ENCODE results near the gene ATF6. TPM values are rescaled to one million over a fixed set of nuclear protein-coding genes. Genes with fewer than 3 reads are reported as not detected.
"Not testable (repeated sequence)": the region's sequence is repeated elsewhere in the genome, so short reads cannot be mapped to it uniquely, and the experiment has no call there.

Gene ATF6
- total RNA-seq, 1 donor from 2014 or later, result 51.0 TPM

DNA sequence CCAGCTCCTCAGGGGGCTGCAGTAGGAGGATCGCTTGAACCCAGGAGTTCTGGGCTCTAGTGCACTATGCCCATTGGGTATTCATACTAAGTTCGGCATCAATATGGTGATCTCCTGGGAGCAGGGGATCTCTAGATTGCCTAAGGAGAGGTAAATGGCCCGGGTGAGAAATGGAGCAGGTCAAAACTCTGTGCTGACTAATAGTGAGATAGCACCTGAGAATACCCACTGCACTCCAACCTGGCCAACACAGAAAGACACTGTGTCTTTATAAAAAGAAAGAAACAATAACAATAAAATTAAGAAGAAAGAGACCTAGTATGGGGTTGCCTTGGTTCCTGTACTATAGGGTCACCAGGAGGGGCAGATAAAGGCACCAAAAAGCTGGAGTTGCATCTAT is 30.3 kb upstream of the ATF6 start:
- DNase-seq (ENCODE audit: low read depth, low spot score), result no peak

- DNase-seq (ENCODE audit: low read depth, low spot score), result no peak
Measured at GRCh38 chr1:161736335-161736969, 29.7 kb upstream of the ATF6 start.

DNA sequence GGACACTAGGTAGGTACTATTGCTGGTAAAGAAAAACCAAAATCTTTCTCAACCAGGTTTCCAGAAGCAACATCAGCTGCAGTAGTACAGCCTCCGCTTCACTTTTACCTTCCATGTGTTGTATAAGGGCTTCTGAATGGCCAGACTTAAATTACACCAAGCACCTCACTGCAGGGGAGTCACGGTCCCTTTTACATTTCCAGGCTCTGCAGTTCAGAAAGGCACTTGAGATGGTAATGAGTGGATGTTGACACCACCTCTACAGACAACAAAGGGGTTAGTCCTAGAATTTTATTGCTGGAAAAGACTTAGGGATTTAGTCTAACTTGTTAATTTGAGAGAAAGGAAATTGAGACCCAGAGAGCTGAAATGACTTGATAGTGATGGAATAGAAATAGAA is 28.5 kb upstream of the ATF6 start:
- no peak for DNase-seq (ENCODE audit: low read depth, low spot score)

DNA sequence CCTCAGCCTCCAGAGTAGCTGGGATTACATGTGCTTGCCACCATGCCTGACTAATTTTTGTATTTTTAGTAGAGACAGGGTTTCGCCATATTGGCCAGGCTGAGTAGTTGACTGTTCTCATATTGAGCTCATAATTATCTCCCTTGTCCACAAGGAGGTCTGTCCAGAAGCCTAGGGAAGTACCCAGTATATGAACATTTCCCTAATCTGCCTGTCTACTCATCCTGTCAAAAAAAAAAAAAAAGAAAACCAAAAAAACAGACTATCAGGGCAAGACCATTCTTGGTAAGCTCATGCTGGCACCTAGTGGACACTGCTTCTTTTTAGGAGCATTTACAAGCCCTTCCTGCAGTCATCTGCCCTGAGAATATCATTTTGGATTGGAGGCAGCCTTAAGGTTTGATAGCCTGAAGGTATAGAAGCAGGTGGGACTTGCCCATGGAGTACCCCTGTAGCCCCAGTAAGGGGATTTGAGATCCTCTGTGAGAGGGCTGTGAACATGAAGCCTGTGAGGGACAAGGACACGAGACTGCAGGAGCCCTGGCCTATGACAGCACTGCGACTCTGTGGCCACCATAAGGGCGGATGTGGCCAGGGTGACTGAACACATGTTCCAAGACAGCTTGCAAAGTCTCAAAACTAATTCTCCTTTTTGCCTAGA is 27.4 kb upstream of the ATF6 start:
- DNase-seq (ENCODE audit: low read depth, low spot score), result no peak

DNA sequence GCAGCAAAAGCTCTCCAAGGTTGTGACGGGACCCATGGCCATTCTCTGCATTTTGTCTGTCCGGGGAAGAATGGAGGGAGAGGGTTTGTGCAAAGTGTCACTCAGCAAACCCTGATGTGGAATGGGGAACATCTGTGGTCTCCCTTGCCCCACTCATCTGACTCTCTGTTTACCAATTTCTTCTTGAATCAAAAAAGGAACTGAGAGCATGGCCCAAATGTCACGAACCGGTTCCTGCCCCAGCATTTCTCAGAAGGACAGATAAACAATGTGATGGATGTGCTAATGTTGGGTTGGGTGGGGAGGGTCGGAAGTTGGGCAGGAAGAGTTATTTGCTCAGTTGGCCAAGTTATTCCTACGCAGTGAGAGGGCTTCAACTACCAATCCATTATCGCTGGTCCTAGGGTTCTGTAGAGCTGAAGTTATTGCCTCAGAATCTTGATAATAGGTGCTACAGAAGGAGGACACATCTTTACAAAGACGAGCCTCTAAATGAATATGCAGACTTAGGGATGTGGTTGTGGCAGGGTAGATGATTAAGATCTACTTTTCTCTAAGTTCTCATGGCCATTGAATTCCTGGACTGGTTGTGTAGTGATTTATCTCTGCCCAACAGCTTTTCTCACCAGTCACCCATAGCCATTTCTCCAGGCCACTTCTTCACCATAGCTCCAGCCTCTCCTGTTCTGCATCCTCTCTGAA is 26.1 kb upstream of the ATF6 start:
- DNase-seq (ENCODE audit: low read depth, low spot score), result no peak

- no peak for DNase-seq (ENCODE audit: low read depth, low spot score)
Measured at GRCh38 chr1:161740921-161741320, 25.2 kb upstream of the ATF6 start.

- no peak for DNase-seq (ENCODE audit: low read depth, low spot score)
Measured at GRCh38 chr1:161743231-161743630, 22.9 kb upstream of the ATF6 start.

DNA sequence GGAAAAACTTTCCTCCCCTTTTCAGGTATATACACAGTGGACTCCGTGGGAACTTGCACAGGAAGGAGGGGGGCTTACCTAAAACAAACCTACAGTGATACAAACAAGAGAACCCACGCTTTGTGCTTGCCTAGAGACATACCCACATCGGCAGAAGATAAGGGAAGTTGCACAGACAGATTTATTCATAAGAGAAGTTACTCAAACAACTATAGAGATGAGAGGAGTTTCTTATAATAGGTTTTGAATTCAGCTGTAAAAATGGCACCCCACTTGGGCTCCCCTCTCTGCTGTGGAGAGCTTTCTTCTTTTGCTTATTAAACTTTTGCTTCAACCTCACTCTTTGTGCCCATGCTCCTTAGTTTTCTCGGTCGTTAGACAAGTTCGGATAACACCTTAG is 18.3 kb upstream of the ATF6 start:
- no peak for DNase-seq (ENCODE audit: low read depth, low spot score)

DNA sequence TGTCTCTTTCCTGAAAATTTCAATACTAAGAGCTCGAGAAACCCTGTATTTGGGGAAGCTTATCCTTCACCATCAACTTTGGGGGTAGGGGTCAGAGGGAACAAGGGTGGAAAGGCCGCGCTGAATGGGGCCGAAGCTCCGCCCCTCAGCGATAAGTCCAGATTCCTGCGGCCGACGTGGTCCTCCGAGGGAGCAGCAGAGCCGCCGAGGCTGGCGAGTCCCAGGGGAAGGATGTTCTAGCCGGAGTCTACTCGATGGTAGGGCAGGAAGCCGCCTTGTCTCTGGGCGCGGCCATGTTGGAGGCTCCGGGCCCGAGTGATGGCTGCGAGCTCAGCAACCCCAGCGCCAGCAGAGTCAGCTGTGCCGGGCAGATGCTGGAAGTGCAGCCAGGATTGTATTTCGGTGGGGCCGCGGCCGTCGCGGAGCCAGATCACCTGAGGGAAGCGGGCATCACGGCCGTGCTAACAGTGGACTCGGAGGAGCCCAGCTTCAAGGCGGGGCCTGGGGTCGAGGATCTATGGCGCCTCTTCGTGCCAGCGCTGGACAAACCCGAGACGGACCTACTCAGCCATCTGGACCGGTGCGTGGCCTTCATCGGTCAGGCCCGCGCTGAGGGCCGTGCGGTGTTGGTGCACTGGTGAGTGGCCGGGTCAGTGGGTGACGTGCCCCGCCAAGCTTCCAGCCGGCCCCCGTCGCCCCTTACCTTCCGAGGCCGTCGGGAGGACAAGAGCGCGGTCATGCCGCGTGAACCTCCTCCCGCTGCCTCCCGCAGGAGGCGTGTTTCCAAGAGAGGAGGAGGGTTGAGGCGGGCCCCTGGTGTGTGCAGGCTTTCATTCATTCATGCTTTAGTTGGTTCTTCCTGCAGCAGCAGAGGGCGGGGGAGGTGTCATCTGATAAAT is 16.4 kb upstream of the ATF6 start, which contains the start of gene DUSP12:
TSS of gene DUSP12 (plus strand) at position 278 of the 899 bp plus-strand sequence. CDS start at position 294, 16 bp downstream.
- DNase-seq (ENCODE audit: low read depth, low spot score), result peak; percentile 78

DNA sequence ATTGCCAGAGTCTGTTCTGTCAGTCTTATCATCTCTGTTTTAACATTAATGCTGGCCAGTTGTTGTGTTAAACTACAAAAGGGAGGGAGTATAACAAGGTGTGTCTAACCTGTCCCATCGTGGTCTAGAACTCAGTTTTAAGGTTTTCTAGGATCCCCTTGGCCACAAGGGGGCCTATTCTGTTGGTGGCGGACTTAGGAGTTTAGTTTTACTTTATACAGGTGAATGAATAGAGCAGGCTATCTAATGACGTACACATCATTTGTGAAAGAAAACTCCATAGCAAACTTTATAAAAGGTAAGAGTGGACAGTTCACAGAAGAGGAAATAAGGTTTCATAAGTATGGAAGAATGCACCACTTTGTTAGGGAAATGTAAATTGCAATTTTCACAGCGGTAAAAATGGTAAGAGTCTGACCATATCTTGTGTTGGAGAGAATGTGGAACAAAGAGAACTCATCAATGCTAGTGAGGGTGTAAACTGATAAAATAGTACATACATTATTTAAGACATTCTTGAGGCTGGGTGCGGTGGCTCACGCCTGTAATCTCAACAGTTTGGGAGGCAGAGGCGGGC is 2.5 kb upstream of the ATF6 start:
- no peak for DNase-seq (ENCODE audit: low read depth, low spot score)

- DNase-seq (ENCODE audit: low read depth, low spot score), result no peak
Measured at GRCh38 chr1:161768461-161768860, 2.3 kb downstream of the ATF6 start.

GRCh38 chr1:161768986-161769672 is 3.0 kb downstream of the ATF6 start:
- DNase-seq (ENCODE audit: low read depth, low spot score), result no peak

- DNase-seq (ENCODE audit: low read depth, low spot score), result not testable (repeated sequence)
Measured at GRCh38 chr1:161769673-161770045, 3.5 kb downstream of the ATF6 start.

- no peak for DNase-seq (ENCODE audit: low read depth, low spot score)
Measured at GRCh38 chr1:161770250-161770649, 4.1 kb downstream of the ATF6 start.

DNA sequence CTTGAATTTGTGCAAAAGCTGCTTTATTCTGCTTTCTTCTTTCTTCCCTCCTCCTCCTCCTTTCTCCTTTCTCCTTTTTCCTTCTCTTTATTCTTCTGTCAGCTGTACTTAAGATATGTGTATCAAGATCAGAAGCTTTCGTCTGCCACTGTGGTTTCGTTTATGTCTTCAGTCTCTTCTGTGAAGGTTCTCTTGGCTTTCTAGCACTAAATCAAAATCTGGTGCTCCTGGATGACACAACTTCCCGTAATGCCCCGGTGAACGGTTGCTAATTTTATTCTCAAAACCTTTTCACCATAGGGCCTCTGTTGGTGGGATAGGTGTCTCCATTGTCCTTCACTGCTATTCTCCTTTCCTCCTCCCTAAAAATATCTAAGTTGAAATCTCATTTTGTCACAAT is 5.0 kb downstream of the ATF6 start:
- no peak for DNase-seq (ENCODE audit: low read depth, low spot score)

DNA sequence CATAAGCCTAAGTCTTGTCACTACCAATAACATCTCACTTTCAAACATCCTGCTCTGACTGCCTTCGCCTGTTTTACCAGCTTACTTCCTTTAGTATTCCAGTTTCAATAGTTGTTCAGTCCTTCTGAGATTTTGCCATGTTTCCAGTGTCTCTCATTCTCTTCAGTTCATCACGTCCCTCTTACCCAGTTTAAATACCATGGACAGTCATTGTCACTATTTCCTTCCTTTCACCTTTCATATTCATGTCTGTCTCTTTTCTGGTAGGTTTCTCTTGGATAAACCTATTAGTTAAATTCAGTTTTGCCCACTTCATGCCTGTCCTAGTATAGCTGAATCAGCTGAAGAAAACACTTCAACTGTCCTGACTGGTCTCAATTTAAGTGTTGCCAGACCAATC is 5.9 kb downstream of the ATF6 start:
- DNase-seq (ENCODE audit: low read depth, low spot score), result no peak

DNA sequence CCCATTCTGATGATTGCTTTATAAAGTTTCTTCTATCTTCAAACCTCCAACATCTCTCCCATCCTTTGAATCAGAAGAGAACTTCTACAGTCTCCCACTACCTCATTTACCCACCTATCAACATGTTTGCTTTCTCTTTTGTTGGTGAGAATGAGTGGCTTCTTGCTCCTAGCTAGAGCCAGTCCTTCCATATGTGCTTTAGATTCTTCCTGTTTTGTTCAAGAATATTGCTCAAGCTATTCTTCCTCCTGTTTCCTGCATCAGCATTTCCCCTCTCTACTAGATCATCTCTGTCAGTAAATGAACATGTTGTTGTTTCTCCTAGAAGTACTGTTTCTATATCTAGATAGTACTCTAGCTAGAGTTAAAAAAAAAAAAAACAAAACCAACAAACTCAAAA is 6.3 kb downstream of the ATF6 start:
- DNase-seq (ENCODE audit: low read depth, low spot score), result no peak

DNA sequence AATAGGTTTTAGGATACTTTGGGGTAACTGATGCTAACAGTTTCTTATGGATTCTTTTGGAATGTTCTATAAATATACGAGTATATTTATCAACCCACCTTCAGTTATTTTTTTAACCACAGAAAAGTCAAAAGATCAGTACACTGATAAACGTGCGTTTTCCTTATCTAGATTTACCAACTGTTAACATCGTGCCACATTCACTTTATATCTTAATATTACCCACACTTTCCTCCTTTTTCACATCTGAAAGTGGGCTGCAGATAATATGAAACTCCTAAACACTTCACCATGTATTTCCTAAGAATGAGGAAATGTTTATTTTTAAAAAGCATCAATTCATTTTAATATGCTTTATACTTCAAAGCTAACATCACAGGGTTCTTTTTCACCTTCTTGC is 7.7 kb downstream of the ATF6 start:
- DNase-seq (ENCODE audit: low read depth, low spot score), result no peak

GRCh38 chr1:161777261-161777660 is 11.1 kb downstream of the ATF6 start:
- DNase-seq (ENCODE audit: low read depth, low spot score), result no peak

- no peak for DNase-seq (ENCODE audit: low read depth, low spot score)
Measured at GRCh38 chr1:161778522-161778921, 12.4 kb downstream of the ATF6 start.

- DNase-seq (ENCODE audit: low read depth, low spot score), result no peak
Measured at GRCh38 chr1:161779393-161779792, 13.3 kb downstream of the ATF6 start.

Data from pulmonary artery endothelial cell (primary cell).